NK-92 (cell line): Measurements from ENCODE around the gene ELAC2.
"Not testable (repeated sequence)": the region's sequence is repeated elsewhere in the genome, so short reads cannot be mapped to it uniquely, and the experiment has no call there.

Experiments
- DNase-seq: peaks from one replicate; lab custom pipeline; 2025; ENCODE audit not compliant: unreplicated experiment; lab: John Stamatoyannopoulos, UW

The ELAC2 gene

DNA sequence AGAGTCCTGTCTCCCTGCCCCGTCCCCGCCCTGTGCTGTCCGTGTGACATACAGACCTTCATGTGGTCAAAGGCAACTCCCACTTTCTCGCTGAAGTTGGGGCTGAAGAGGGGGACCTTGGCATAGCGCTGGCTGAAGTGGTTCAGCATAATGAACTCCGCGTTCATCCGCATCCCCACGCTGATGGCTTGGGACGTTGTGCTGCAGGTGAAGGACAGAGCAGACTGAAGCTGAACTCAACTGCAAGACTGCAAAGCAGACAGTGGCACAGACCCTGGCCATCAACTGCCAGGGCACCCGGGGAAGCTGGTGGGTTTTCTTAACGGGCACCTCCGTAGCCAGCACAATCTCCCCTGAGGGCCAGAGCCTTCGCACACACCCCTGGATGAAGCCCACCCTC, 24.2 kb downstream of the ELAC2 start:
- DNase-seq = no peak

DNA sequence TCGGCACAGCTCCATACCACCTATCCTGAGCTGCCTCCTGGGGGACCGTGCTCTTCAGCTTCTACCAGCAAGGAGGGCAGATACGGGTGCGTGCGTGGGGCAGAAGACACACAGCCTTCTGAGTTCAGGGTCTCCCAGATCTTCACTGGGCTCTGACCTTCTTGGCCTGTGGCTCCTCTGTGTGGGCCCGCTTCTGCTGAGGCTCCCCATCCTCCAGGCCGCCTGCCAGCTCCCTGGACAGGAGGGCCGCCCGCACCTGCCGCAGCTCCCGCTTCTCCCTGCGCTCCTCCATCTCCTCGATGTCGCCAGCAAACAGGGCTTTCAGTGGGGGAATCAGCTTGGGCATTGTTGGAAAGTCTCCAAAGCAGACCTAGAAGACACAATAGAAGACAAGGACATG, 25.2 kb downstream of the ELAC2 start:
- no peak for DNase-seq

DNA sequence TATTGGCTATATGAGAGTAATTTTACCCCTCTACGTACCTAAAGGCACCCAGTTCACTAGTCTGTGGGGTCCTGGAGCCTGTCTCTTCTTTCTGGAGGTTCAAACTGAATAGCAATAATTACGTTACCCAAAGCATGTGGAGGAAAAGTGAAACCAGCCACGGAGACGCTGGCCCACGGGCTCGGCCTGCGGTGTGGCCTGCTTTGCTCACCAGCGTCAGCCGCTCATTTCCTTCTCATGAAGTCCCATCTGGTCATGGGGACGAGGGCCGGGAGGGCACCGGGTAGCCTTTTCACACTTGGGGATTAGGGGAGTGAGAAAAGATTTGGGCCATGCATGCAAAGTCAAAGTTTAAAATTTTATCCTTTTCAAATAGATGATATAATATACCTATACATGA, 26.9 kb downstream of the ELAC2 start:
- DNase-seq = no peak

DNA sequence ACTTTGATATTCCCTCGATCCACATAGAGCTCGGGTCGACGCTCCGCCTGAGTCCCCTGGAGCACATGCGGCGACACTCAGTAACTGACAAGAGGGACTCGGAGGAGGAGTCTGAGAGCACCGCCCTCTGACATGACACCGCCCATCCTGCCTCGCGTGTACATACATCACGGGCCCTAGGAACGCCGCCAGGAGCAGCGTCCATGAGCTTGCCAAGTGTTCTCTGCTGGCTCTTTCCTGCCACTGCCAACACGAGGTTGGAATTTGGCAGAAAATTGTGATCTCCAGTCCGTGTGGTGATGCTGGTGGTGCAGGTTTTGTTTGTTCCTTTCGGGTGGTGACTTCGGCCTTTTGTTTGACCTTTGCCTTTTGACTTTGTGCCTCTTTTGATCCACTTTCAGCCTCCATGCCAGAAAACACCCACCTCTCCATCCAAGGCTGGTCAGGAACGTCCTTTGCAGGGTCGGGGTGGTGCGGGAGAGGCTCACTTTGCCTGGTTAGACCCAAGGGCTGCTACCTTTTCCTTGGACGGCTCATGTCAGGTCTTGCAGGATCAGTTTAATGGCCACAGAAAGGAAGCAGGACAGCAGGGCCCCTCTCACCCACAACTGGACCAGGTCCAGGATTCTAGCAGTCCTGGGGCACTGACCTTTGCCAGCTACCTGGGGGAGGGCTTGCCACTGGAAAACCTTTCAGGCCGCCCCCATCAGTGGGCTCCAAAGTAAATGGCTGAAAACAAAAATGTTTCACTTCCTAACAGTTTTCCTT, 27.6 kb downstream of the ELAC2 start:
- no peak for DNase-seq

DNA sequence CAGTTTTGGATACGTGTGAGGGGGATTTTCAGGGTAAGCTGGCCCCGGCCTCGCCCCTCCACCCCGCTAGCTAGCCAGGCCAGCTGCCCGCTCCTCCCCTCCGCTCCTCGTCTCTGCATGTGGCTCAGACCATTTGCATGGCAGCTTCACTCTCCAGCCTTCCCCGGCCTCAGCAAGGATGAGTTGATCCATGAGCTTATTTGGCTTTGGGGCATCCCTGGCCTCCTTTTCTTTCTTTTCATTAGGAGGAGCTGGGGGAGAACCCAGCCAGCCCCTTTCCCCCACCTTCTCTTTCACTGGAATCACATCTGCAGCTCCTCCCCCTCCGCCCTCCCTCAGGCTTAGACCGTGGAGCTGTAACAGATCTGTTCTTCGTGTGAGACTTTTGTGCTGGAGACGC, 30.7 kb downstream of the ELAC2 start:
- DNase-seq = no peak

DNA sequence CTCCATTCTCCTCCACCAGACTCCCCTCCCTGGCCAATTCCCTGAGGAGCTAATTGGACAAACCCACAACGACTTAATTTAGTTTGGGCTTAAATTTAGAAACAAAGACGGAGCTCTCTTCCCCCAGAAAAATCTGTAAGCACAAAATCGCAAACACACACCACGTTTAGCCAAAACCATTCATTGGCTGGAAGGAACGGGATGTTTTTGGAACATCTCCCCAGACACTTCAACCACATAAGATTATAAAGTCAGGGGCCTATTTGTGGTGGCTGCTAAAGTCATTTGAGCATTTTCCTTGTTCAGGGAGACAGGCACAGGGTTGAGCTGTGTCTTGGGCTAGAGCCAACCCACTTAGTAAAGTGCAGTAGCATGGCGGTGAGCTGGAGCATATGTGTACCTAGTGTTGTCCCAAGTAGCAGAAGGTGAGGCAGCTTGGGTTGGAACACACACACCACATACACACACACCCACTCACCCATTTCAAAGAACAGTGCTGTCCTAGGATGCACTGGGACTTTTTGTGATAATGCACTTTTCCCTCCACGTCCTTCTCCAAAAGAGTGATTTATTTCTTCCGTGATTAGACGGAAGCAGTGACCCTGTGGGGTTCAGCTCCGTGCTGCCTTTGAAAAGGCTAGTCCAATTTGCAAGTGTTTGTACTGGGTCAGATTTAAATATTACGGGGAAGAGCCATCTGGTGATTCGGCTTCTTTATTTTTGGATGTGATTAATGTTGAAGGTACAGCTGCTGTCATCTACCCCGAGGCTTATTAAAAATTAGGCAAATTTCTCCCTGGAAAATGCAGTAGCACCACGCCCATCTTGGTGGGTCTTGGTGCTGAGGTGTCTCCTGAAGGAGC, 32.2 kb downstream of the ELAC2 start:
- no peak for DNase-seq

DNA sequence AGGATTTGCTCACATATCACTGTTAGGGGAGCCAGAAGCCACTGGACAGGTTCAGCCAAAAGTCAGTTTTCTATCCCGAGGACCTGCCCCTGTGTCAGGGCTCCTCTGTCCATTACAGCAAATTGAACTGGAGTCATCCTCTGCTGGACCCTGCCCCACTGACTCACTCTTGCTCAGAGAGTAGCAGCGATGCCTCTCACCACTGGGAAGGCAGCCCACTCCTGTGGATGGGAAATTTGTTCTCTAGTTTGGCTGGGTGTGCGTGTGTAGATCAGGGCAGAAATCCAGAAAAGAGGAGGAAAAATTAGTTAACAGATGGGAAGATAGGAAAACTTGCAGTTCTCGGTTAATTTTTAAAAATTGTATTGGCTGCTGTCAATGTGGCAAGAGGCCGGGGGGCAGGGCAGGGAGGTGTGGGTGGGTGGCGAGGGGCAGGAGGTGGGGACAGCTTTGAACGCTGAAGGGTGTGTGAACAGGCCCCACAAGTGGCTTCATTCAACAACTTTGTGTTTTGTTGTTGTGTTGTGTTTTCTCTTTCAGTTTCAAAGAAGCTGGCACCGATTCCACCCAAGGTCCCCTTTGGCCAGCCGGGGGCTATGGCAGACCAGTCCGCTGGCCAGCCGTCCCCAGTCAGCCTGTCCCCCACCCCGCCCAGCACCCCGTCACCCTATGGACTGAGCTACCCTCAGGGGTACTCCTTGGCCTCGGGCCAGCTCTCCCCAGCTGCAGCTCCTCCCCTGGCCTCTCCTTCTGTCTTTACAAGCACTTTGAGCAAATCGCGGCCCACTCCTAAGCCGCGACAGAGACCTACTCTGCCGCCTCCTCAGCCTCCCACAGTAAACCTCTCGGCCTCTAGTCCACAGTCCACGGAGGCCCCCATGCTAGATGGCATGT, 33.6 kb downstream of the ELAC2 start:
- no peak for DNase-seq

DNA sequence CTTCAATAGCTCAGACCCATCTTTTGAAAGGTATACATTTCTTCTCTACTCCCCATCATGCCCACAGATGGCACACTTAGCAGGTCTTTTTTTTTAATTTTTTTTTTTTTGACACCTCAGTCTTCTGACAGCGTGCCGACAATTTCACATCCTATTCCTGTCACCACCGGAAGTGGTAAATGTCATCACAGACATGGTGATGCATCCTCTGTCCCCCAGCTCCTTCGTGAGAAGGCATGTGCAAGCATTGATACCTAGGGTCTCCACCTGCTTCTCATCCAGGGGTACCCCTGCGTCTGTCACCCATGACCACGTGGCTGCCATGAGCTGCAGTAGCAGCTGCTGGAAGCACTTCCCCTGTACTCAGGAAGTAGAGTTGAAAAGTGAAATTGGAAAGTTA, 35.6 kb downstream of the ELAC2 start:
- no peak for DNase-seq

DNA sequence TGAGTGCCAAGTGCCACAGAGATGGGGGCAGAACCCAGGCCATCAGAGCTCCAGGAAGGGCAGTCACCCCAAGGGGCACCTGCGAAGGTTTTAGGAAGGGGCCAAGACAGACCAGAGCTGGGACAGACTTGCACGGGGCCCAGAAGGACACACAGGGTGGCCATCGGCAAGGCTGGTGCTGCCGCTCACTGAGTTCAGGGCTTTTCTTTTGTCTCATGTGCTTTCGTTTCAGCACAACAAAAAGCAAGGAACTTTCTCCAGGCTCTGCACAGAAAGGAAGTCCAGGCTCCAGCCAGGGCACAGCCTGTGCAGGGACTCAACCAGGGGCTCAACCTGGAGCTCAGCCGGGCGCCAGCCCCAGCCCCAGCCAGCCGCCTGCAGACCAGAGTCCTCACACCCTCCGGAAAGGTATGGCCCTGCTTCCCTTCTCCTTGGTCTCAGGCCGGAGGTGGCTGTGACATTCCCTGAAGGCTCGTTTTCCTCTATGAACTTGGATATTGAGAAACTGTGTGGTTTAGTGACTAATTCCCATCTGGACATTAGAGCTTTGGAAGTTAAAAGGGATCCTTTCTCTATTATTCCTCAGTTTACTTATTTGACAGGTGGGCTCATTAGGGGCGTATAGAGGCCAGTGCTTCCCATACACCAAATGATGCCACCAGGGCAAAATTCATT, 37.9 kb downstream of the ELAC2 start:
- no peak for DNase-seq

DNA sequence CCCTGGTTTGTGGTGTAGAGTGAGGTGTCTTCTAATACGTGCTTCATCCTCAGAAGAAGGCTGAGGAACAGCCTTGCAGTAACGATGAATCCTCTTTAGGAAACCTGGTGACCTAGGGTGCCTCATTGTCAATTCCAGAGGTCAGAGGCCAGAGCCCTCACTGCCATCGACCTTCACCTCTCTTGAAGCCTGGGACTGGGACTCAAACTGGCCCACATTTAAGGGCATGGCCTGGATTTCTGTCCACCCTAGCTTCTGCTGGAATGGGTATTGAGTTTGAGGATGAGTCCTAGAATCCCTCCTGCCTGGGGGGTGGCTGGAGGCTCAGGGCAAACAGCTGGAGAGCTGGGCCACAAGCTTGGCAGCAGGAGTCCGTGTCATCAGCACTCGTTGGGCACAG, 38.6 kb downstream of the ELAC2 start:
- no peak for DNase-seq

DNA sequence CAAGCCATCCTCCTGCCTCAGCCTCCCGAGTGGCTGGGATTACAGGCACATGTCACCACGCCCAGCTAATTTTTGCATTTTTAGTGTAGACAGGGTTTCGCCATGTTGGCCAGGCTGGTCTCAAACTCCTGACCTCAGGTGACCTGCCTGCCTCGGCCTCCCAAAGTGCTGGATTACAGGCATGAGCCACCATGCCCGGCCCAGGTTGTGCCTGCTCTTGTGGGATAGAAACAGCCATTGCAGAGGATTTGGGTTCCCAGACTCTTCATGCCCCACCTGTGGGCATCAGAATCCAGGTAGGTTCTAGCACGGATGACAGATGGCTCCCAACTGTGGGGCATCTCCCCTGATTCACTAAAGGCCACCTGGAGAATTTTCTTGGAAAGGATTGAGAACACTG, 39.0 kb downstream of the ELAC2 start:
- DNase-seq = not testable (repeated sequence)

DNA sequence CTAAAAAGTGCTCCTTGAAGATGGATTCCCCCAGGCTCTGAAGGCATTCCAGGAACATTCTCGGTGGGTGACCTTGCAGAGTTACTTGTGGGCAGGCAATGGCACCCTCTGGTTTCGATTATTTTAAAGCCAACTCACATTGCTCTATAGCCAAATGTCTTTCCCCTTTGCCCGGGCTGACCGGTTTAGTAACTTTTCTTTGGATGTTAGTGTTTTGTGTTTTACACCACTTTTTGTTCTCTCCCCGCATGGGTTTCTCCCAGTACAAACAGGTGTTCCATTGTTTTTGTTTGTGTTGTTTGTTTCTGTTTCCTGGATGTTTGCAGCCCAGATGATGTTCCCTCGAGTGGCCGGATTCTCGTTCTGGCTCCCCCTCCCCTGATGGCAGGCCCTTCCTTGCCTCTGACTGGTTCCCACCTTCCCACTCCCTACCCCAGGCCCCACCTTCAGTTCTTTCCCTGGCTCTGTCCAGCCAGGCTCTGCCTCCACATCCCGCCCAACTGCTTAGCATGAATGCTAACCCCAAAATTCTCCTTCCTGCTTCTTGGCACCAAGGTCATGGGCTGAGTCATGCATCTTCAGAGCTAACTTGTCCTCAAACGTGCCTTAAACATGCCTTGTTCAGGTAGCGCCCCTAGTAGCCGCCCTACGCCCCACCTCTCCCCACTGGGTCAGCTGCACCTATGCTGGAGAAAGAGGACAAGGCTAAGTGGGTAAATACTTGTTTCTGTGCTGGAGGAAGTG, 40.6 kb downstream of the ELAC2 start:
- DNase-seq = no peak

DNA sequence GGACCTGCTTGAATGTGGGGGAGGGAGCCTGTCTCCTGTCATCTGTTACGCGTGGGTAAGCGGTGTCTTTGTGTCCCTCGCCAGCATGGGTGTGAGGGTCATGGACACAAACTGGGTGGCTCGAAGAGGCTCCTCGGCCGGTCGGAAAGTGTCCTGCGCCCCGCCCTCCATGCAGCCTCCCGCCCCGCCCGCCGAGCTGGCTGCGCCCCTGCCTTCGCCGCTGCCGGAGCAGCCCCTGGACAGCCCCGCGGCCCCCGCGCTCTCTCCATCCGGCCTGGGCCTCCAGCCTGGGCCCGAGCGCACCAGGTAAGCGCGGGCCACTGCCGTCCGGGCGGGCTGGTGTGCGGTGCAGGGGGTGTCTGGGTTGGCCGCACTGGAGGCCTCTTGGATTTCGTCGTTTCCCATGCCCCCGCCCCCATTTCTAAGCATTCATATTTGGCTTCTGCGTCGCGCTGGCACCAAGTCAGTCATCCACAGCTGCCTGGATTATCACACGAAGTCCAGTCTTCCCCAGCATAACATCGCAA, 43.8 kb downstream of the ELAC2 start:
- no peak for DNase-seq

DNA sequence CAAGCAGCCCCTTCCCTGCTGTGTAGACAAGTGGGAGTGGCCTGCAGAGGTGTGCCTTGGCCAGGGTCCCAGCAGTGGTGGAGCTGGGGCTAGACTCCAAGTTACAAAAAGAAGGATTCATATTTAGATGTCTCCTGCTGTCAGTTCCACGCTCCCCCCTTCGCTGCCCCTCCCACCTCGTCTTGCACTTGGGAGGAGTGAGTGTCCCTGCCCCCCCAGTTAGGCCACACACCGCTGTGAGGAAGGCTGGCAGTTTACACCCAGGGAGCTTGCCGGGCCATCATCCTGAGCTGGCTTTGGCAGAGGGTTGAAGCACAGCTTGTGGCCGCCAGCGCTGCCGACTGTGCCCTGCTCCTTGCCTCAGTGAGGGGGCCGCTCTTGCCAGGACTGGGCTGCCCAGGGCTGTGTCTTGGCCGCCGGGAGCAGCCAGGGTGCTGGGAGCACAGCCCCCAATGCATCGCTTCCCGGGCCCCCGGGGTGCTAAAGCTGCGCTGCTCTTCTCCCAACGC, 44.3 kb downstream of the ELAC2 start:
- DNase-seq = no peak

DNA sequence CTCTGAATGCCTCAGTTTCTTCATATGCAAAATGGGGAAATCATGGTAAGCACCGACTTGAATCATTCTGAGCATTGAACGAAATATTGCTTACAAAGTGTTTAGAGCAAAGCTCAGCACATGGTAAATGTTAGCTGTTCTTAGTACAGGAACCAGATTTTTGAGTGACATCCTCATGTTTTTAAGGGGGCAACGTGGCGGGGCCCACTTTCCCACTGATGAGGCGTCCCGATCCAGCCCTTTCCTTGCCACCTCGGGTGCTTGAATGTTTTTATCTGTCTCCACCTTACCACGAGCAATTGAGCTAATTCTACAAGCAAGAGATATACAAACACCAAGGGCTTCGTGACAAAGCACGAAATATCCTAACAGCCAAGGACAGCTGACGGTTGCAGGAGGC, 49.9 kb downstream of the ELAC2 start:
- DNase-seq = no peak

DNA sequence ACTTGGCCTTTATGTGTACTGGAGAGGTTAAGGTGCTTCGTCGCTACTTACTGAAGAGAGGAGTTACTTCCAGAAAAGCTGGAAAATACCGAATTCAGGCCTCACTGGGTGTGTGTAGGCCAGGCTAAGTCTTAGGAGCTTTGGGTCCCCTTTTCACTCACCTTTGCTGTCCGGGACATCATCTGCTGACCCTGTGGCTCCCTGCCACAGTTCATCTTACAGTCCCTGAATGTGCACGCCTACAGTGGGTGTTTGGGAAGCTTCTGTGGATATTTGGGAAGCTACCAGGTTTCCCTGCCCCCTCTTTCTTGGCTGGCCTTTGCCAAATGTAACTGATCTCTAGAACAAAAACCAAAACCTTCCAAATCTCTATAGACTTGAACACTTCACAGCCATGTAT, 51.4 kb downstream of the ELAC2 start:
- no peak for DNase-seq

DNA sequence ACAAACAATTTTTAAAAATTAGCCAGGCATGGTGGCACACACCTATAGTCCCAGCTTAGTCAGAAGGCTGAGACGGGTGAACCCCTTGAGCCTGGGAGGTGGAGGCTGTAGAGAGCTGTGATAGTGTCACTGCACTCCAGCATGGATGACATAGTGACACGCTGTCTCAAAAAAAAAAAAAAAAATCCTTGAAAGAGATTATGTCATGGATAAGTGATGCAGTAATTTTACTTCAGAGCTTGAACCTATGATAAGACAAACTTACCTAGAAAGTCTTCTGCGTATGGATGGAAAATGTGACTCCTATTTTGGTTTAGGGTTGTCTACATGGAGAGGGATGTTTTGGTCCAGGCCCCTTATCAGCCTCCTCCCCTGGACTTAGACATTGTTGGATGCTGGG, 51.8 kb downstream of the ELAC2 start:
- no peak for DNase-seq

DNA sequence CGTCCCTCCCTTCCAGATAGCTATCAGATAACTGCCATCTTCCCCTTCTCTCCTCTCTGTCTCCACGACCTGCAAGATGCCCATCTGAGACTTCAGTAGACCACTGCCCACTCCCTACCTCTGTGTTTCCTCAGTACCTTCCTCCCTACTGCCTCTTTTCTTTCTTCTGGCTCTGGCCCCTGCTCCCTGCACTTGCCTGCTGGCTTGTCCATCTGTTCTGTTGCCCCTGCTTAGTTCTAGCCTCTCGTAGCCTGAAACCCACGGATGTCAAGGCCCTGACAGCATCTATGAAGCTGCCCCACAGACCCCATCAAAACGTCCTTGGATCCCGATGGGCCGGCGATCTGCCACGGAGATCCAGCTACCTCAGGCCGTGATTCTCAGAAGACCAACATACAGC, 53.0 kb downstream of the ELAC2 start:
- DNase-seq = no peak

DNA sequence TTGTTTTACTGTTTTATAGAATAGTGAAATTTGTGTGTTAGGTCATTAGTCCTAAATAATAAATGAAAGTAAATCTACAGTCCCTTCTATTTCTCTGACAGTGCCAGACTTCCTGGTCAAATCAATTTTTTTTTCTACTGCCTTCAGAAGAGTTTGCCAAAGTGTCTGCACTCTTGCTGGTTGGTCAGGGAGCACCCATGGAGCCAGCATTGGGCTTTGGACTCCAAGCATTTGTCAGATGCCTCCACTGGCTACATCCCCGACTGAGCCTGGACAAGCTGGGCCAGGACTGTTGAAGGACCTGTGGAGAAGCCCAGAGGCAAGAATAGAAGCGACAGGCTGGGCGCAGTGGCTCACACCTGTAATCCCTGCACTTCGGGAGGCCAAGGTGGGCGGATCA, 53.7 kb downstream of the ELAC2 start:
- no peak for DNase-seq

DNA sequence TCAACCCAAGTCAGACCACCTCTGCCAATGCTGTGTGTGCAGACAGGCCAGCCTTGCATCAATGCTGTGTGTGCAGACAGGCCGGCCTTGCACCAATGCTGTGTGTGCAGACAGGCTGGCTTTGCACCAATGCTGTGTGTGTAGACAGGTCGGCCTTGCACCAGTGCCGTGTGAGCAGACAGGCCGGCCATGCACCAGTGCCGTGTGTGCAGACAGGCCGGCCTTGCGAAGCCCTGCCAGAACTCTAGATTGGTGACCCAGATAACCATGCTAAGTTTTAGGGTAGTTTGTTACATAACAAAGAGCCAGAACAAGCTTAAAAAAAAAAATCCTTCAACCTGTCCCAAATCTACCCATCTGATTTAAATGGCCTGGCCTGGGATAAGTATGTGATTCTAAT, 54.3 kb downstream of the ELAC2 start:
- no peak for DNase-seq
